ENCODE results near the gene EZH2.

The EZH2 gene

DNA sequence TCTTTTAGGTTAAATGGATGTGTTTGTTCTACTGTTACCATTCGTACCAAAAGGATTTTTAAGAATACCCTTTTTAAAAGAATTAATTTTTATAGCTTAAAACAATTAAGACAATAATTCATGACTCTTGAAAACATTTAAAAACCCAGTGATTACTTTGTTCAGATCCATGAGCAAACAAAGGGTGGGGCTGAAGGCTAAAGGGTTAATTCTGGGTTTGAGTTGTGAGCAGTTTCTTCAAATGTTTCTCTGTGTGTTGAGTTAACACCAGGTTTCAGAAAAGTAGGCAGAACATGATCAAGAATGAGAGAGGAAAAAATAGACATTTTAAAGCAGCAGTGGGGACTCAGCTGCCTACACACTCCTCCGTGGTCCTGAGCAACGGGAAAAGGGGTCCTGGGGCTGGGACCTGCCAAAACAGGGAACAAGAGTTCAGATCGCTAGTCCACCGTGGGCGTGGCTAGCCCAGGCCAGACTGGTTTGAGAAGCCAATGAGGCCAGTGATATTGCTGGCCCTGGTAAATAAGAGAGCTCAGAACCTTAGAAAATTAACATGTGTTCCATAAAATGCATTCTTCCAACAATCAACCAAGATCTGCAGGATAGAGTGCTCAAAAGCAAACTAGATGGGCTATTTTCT is 14.9 kb upstream of the EZH2 start:
- DNase-seq, result no peak

GRCh38 chr7:148894591-148894990 is 10.5 kb upstream of the EZH2 start:
- no peak for DNase-seq

DNA sequence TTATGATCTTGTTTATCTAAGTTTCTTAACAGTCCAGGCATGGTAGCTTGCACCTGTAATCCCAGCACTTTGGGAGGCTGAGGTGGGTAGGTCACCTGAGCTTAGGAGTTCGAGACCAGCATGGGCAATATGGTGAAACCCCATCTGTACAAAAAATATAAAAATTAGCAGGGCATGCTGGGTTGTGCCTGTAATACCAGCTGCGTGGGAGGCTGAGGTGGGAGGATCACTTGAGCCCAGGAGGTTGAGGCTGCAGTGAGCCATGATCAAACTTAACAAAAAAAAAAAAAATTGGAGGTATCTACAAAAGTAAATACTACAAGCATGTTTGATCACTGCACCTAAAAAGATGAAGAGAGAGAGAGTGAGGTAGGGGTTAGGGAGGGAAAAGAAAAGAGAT is 9.0 kb upstream of the EZH2 start:
- DNase-seq, result no peak

- DNase-seq, result no peak
These were observed 4.2 kb upstream of the EZH2 start for GRCh38 chr7:148888300-148888699.

GRCh38 chr7:148886844-148887243 is 2.8 kb upstream of the EZH2 start:
- DNase-seq, result no peak

DNA sequence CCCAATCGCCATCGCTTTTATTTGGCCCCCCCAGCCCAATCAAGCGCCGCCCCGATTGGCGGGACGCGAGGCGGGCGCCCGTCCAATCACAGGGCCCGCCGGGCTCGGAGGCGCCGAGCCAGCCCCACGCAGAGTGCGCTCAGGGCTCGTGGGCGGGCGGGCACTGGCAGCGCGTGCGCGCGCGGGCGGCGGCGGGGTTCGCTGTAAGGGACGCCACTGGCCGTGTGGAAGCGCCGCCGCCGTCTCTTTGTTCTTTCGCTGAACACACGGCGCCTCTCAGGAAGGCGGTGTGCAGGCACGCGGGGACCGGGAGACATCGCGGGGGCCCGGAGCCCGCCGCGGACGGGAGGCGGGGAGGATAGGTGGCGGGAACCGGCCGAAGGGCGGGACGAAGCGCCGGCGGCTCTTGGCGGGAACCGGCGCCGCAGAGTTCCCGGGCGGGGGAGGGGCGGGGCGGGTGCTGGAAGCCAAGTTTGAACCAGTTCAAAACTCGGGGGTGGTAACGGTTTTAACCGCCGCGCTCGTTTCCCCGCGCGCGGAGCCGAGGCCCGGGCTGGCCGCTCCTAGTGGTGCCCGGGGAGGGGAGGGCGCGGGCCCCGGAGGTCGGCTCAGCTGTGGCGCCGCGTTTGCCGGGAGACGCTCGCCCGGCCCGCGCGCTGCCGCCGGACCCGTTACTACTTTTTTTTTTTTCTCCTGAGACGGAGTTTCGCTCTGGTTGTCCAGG is 370 bp upstream of the EZH2 start:
- DNase-seq, result peak; percentile 95

- DNase-seq, result peak; percentile 83
These were observed 634 bp downstream of the EZH2 start for GRCh38 chr7:148883266-148884048.

DNA sequence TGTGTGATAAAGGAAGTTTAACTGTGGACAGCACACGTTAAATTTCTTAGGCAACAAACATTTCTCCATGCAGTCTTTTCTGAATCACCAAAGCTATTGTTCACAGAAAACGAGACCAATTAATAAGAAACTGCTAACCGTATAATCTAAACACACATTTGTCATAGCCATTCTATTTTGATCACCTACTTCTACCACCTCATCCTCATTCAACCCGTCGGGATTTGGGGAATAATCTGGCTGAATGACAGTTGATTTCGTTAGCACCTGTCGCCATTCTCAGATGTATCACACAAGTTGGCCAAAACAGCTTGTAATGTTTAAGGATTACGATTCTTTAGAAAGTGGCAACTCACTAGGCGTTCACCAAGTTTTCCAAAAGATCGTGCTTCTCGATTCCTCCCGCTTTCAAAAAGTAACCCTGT is 1.2 kb downstream of the EZH2 start:
- DNase-seq, result no peak

DNA sequence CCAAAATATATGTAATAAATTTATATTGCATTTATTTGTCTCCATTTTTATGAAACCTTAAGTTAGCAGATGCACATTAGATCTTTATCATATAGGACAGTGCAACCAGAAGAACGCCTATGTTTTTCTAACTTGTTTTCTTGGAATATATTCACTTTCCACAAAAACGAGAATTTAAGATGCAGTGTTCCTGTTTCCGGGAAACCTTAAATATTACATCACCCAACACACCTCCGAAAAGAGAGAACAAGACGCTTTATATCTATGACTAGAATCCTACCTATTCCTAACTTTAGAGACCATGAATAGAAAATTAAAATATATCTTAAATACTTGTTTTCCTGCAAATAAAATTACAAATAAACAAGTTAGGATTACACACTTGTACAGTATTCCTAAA is 1.9 kb downstream of the EZH2 start:
- no peak for DNase-seq

DNA sequence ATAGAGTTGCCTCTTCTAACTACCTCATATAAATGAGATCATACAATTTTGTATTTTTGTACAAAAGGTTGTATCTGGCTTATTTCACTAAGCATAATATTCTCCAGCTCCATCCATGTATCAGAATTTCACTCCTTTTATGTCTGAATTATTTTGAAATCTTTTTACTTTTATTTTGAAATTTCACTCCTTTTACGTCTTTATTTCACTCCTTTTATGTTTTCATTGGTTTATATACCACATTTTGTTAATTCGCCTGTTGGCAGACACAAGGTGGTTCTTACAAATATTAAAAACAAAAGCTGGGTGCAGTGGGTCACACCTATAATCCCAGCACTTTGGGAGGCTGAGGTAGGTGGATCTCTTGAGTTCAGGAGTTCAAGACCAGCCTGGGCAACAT is 5.8 kb downstream of the EZH2 start:
- no peak for DNase-seq

GRCh38 chr7:148877517-148877916 is 6.6 kb downstream of the EZH2 start:
- DNase-seq, result no peak

- no peak for DNase-seq
These were observed 11.9 kb downstream of the EZH2 start for GRCh38 chr7:148872188-148872587.

DNA sequence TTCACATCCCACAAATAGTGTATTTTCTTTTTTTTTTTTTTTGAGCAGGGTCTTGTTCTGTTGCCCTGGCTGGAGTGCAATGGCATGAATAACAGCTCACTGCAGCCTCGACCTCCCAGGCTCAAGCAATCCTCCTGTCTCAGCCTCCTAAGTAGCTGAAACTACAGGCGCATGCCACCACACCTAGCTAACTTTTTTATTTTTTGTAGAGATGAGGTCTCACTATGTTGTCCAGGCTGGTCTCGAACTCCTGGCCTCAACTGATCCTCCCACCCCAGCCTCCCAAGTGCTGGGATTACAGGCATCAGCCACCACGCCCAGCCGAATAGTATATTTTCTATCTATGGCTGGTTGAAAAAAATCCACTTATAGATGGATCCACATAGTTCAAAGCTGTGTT is 12.5 kb downstream of the EZH2 start:
- no peak for DNase-seq

GRCh38 chr7:148871030-148871429 is 13.1 kb downstream of the EZH2 start:
- no peak for DNase-seq

- no peak for DNase-seq
These were observed 15.8 kb downstream of the EZH2 start for GRCh38 chr7:148868378-148868674.

DNA sequence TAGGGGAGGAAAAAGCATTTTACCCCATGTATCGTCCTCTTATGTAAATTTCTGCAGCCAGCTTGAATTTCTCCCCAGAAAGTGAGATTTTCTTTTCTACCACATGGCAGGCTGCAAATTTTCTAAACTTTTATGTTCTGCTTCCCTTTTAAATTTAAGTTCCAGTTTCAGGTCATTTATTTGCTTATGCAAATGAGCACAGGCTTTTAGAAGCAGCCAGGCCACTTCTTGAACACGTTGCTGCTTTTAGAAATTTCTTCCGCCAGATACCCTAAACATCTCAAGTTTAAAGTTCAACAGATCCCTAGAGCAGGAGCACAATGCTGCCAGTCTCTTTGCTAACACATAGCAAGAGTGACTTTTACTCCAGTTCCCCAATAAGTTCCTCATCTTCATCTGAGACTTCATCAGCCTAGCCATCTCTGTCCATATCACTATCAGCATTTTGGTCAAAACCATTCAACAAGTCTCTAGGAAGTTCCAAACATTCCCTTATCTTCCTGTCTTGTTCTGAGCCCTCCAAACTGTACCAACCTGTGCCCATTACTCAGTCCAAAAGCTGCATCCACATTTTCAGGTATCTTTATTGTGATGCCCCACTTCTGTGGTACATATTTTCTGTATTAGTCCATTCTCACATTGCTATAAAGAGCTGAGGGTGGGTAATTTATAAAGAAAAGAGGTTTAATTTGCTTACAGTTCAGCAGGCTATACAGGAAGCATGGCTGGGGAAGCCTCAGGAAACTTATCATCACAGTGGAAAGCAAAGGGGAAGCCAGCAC is 16.3 kb downstream of the EZH2 start:
- no peak for DNase-seq

DNA sequence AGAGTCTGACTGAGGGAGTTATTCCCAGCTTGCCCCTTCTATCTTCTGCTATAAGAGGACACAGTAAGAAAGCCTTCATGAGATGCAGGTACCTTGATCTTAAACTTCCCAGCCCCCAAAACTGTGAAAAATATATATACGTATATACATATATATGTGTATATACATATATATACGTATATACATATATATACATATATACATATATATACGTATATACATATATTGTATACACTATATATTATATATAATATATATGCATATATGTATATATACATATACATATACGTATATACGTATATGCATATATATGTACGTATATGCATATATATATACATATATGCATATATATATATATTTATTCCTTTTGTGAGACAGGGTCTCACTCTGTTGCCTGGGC is 17.7 kb downstream of the EZH2 start:
- DNase-seq, result no peak

GRCh38 chr7:148865283-148865682 is 18.8 kb downstream of the EZH2 start:
- DNase-seq, result no peak

- no peak for DNase-seq
These were observed 20.8 kb downstream of the EZH2 start for GRCh38 chr7:148863324-148863723.

GRCh38 chr7:148862481-148862880 is 21.6 kb downstream of the EZH2 start:
- no peak for DNase-seq

DNA sequence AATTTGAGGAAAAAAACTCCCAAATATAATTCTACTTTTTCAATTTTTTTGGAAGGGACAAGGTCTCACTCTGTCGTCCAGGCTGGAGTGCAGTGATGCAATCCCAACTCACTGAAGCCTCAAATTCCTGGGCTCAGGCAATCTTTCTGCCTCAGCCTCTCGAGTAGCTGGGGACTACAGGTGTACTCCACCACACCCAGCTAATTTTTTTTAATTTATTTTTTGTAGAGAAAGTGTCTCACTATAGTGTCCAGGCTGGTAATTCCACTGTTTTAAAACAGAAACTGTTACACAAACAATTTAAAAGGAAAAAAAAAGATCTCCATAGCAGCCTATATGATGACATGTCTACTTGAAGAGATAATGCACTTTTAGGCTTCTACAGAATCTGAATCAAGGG is 25.6 kb downstream of the EZH2 start:
- no peak for DNase-seq

- DNase-seq, result peak; percentile 34
These were observed 27.2 kb downstream of the EZH2 start for GRCh38 chr7:148856891-148857290.

GRCh38 chr7:148856578-148856881 is 27.6 kb downstream of the EZH2 start:
- DNase-seq, result no peak

GRCh38 chr7:148854983-148855382 is 29.1 kb downstream of the EZH2 start:
- no peak for DNase-seq
